HUES64 (cell line): ENCODE results near the gene FLCN.
A peak's percentile ranks its signal among the peaks of the same experiment; 100 is the strongest.

Source experiments
- H3K27ac ChIP-seq: 2 replicates; pipeline ENCODE4 v1.7.0; 2013; ENCODE audit warnings: low read depth, low read length, inconsistent platforms
- H3K27me3 ChIP-seq: 2 replicates; pipeline ENCODE4 v1.6.1; 2013; ENCODE audit warnings: mild to moderate bottlenecking, low read length; ENCODE audit not compliant: insufficient read depth
- H3K36me3 ChIP-seq: 2 replicates; pipeline ENCODE4 v1.6.1; 2013; ENCODE audit warnings: mild to moderate bottlenecking, low read length; ENCODE audit not compliant: insufficient read depth
- H3K4me1 ChIP-seq: 2 replicates; pipeline ENCODE4 v1.6.1; 2013; ENCODE audit warnings: mild to moderate bottlenecking, low read length, moderate library complexity; ENCODE audit not compliant: insufficient read depth
- H3K4me3 ChIP-seq: 2 replicates; pipeline ENCODE4 v1.5.1; 2013; ENCODE audit warnings: mild to moderate bottlenecking, low read length, moderate library complexity
- H3K9ac ChIP-seq: 2 replicates; pipeline ENCODE4 v1.6.1; 2013; ENCODE audit warnings: mild to moderate bottlenecking, low read depth, low read length
- H3K9me3 ChIP-seq: 2 replicates; pipeline ENCODE4 v1.6.1; 2013; ENCODE audit warnings: low read depth, low read length; ENCODE audit not compliant: insufficient read depth
- WGBS: fragments of 150-250, 120-280 bp; methylation state at CpG from one replicate; pipeline ENCODE4 v1.1.7; 2013; ENCODE audit warnings: missing lambda C conversion rate; 5-methylcytosine and 5-hydroxymethylcytosine counted together

FLCN gene

DNA sequence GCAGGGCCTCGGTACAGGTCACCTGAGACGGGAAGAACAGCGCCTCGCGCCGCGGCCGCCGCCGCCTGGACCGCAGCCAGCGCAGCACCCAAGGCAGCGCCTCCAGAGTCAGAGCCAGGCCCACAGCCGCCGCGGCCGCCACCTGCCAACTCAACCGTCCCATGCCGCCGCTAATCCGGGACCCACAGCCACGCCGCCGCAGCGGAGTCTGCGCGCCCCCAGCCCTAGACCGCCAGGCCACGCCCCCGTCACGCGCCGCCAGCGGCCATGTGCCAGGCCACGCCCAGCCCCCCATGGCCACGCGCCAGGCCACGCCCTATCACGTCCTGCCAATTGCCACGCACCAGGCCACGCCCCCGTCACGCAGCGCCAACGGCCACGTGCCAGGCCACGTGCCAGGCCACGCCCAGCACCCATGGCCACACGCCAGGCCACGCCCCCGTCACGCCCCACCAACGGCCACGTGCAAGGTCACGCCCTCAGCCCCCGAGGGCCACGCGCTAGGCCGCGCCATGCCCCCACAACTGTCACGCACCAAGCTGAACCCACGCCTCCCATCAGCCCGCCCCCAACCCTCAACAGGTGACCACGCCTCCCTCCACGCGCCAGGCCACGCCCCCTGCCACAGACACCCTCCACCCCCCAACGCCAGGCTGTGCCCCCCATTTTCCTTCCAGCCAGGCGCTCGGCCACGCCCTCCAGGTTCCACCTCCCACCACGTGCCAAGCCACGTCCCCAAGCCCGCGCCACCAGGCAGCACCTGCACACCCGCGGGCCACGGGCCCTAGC is 30.6 kb downstream of the FLCN start, which contains the start of gene PLD6:
Gene PLD6, minus strand, starts transcription at position 210 of the 789 bp plus-strand sequence. Its CDS starts 47 bp downstream, at position 163.
- Histone ChIP-seq H3K27me3 (peaks cover 11% of the 10 kb centered on the region), H3K9me3 (no peaks in the 10 kb centered on the region), H3K9ac (peak within 1 kb of the TSS; percentile 72), H3K27ac (no peak within 1 kb of the TSS), H3K4me1 (no peaks in the 10 kb centered on the region), H3K36me3 (no peaks in the 10 kb centered on the region), H3K4me3 (peak within 1 kb of the TSS; percentile 51)
- WGBS: 51% methylated on average over 78 of the region's 78 CpGs

GRCh38 chr17:17205368-17206123 is 31.4 kb downstream of the FLCN start:
- 15% methylated on average over 70 of the region's 70 CpGs for WGBS
- no peaks in the 10 kb centered on the region for H3K4me1 ChIP-seq

DNA sequence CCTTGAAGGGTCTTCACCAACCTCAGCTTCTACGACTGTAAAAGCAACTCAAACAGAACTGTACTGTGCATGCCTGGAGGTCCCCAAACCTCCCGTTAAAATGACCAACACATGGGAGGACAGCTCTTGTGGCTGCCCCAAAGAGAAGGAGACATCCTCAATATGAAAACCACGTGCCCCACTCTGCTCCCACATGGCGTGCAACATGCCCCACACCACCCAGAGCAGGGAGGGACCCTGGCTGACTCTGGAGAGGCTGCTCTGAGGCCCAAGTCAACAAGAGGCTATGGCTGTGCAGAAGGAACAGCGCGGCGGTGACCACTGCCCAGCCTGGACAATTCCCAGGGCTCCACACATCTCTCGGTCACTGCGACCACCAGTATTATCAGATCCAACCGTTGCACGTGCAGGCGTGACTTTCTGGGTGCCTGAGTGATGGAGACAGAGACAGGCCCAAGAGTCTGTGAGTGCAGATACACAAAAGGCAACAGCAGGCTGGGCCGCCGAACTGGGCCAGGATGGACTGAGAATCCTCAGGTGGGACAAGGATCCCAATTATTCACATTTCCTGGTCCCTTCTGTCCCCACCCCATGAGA is 32.2 kb downstream of the FLCN start:
- Histone ChIP-seq H3K9me3 (no peaks in the 10 kb centered on the region), H3K27ac (no peak overlapping the region), H3K36me3 (no peaks in the 10 kb centered on the region), H3K4me3 (no peak overlapping the region; the same call in 1 of the 2 replicates), H3K27me3 (peaks cover 11% of the 10 kb centered on the region), H3K4me1 (no peaks in the 10 kb centered on the region), H3K9ac (no peak overlapping the region)
- WGBS: 92% methylated on average over 14 of the region's 14 CpGs

More at GRCh38 chr17:17205368-17206123, 31.4 kb downstream of the FLCN start:
- H3K27me3 ChIP-seq: peaks cover 11% of the 10 kb centered on the region
- H3K4me3 ChIP-seq: peak overlapping the region; percentile 51
- H3K27ac ChIP-seq: no peak overlapping the region
- H3K9ac ChIP-seq: peak overlapping the region; percentile 72
- H3K9me3 ChIP-seq: no peaks in the 10 kb centered on the region
- no peaks in the 10 kb centered on the region for H3K36me3 ChIP-seq

- WGBS: 89% methylated on average over 15 of the region's 15 CpGs
- Histone ChIP-seq H3K9ac (no peak overlapping the region), H3K9me3 (no peaks in the 10 kb centered on the region), H3K4me3 (no peak overlapping the region), H3K27me3 (peaks cover 11% of the 10 kb centered on the region), H3K36me3 (no peaks in the 10 kb centered on the region), H3K4me1 (no peaks in the 10 kb centered on the region), H3K27ac (no peak overlapping the region)
These were observed 32.9 kb downstream of the FLCN start for GRCh38 chr17:17204041-17204591.

GRCh38 chr17:17203173-17203730 is 33.7 kb downstream of the FLCN start:
- Histone ChIP-seq H3K9ac (no peak overlapping the region), H3K9me3 (no peaks in the 10 kb centered on the region), H3K27ac (no peak overlapping the region), H3K27me3 (peaks cover 11% of the 10 kb centered on the region), H3K36me3 (no peaks in the 10 kb centered on the region), H3K4me3 (no peak overlapping the region), H3K4me1 (no peaks in the 10 kb centered on the region)
- WGBS: 94% methylated on average over 15 of the region's 15 CpGs

DNA sequence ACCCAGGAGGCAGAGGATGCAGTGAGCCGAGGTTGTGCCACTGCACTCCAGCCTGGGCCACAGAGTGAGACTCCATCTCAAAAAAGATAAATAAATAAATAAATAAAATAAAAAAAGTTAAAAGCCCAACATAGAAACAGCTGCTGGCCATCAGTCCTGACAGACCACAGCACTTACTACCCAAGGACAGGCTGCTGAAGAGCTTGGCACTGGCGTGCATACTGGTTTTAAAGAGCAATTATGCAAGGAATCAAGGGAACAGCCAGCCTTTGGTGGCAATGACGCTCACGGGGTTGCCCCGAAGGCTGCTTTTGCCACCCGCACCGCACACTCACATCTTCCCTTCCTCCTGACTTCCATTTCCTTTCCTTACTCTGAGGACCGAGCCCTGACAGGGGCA is 35.1 kb downstream of the FLCN start:
- H3K4me1 ChIP-seq: no peaks in the 10 kb centered on the region
- no peak overlapping the region for H3K4me3 ChIP-seq
- H3K9ac ChIP-seq: no peak overlapping the region
- H3K27ac ChIP-seq: no peak overlapping the region
- H3K36me3 ChIP-seq: no peaks in the 10 kb centered on the region
- H3K27me3 ChIP-seq: peaks cover 11% of the 10 kb centered on the region
- no peaks in the 10 kb centered on the region for H3K9me3 ChIP-seq
- WGBS: 93% methylated on average over 8 of the region's 8 CpGs

DNA sequence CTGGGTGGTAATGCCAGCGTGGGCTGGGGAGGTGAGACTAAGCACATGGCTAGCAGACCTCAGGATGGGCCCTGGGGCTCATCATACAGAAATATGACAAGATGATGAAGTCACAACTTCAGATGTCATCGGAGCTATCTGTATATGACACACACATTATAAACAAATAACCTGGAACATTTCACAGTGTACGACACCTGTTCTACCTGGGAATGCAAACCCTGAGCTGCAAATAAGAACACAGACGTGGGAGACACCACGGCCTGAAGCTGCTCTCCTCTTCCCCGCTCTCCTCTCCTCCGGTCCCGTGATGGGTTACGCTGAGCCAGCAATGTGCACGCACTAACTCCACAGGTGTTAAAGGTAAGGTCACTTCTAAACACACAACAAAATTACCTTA is 35.7 kb downstream of the FLCN start:
- Histone ChIP-seq H3K36me3 (no peaks in the 10 kb centered on the region), H3K4me1 (no peaks in the 10 kb centered on the region), H3K9me3 (no peaks in the 10 kb centered on the region), H3K27me3 (peaks cover 11% of the 10 kb centered on the region), H3K27ac (no peak overlapping the region), H3K9ac (no peak overlapping the region), H3K4me3 (no peak overlapping the region)
- 93% methylated on average over 10 of the region's 10 CpGs for WGBS

DNA sequence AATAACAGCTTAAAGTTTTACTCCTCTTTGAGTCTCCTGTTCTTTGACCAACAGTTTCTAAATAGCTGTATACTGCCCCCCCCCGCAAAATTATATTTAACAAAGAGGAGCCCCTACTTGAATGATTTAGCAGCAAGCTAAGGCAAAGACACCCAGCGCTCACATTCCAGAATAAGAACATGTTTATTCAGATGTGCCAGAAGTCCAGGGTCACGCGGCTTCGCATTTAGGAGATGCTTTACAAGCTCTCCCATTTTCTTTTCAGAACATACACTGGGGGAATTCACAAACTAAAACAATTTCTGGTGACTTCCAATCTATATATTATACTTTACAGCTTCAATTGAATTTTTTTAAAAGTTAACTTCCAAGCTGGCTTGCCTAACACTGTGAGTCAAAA is 36.1 kb downstream of the FLCN start:
- Histone ChIP-seq H3K36me3 (no peaks in the 10 kb centered on the region), H3K4me3 (no peak overlapping the region)
- 92% methylated on average over 5 of the region's 5 CpGs for WGBS

DNA sequence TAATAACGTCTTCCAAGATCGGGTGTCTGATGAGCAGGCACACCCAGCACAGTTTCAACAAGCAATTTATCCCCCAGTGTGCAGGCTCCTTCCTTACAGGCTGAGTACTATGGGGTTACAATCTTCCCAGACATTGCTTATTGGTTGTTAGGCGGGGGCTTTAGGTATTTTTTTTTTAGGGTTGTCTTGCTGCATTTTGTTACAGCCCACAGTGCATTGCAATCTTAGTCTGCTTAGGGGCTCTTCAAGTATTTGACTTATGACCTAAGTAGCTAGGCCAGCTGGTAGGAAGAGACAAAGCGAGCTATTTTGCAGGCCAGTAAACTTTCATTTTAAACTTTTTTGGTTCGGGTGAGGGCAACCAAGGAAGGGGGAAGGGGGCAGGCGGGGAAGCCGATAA is 36.7 kb downstream of the FLCN start:
- Histone ChIP-seq H3K4me1 (no peaks in the 10 kb centered on the region), H3K4me3 (no peak overlapping the region), H3K27me3 (peaks cover 3% of the 10 kb centered on the region; the same call in 1 of the 2 replicates), H3K27ac (no peak overlapping the region), H3K9ac (no peak overlapping the region), H3K36me3 (no peaks in the 10 kb centered on the region), H3K9me3 (no peaks in the 10 kb centered on the region)
- WGBS: 93% methylated on average over 7 of the region's 7 CpGs

More for the DNA sequence above, 36.1 kb downstream of the FLCN start:
- no peak overlapping the region for H3K27ac ChIP-seq
- H3K9ac ChIP-seq: no peak overlapping the region
- no peaks in the 10 kb centered on the region for H3K9me3 ChIP-seq
- H3K4me1 ChIP-seq: no peaks in the 10 kb centered on the region
- peaks cover 8% of the 10 kb centered on the region for H3K27me3 ChIP-seq

DNA sequence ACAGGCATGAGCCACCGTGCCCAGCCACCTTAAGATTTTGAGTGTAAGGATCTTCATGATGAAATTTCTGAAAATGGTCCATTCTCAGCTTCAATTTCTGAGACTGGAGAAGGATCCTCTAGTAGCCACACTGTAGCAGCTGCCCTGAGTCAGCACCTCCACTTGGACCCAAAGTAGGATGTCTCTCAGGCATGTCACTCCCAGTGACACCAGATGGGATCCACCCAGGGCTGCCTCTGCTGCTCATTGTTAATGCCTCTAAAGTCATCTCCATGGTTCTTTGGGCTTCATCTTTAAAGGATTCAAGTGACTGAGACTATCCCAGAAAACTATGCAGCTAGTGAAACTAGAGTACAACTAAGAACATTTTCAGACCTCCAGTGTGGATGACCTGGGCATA is 38.7 kb downstream of the FLCN start:
- Histone ChIP-seq H3K27me3 (no peaks in the 10 kb centered on the region), H3K9ac (no peak overlapping the region)
- WGBS: 100% methylated on average over 1 of the region's 1 CpG

More for the DNA sequence above, 38.7 kb downstream of the FLCN start:
- H3K27ac ChIP-seq: no peak overlapping the region
- H3K9me3 ChIP-seq: no peaks in the 10 kb centered on the region
- H3K4me1 ChIP-seq: no peaks in the 10 kb centered on the region
- no peaks in the 10 kb centered on the region for H3K36me3 ChIP-seq
- no peak overlapping the region for H3K4me3 ChIP-seq
